Measurements from ENCODE around the gene CATSPER3. TPM values are rescaled to one million over a fixed set of nuclear protein-coding genes. Genes with fewer than 3 reads are reported as not detected.

The CATSPER3 gene
- total RNA-seq, 2 donors from 2014 or later, result 3.2 TPM; not detected in 1

GRCh38 chr5:135048286-135048685 lies 80.6 kb downstream of the CATSPER3 start:
- Histone ChIP-seq H3K4me3 (no peak overlapping the region), H3K9me3 (no peaks in the 10 kb centered on the region), H3K27me3 (replicated peaks; ENCODE audit: insufficient read depth) (peaks cover 16% of the 10 kb centered on the region), H3K36me3 (no peaks in the 10 kb centered on the region), H3K4me1 (replicated peaks) (no peaks in the 10 kb centered on the region), H3K27ac (no peak overlapping the region)
- no peak for DNase-seq (ENCODE audit: low spot score)
- TF ChIP-seq POLR2A (IDR thresholded peaks at IDR 0.05) (no peak), POLR2AphosphoS5 (IDR thresholded peaks at IDR 0.05) (no peak), CTCF (IDR thresholded peaks at IDR 0.05) (no peak)
- intact Hi-C loops (cut with DNase I), result no loop called here
- WGBS, result 100% methylated on average over 2 of the region's 2 CpGs

- no peak overlapping the region for H3K27ac ChIP-seq
- intact Hi-C loops (cut with DNase I), result no loop called here
- H3K4me3 ChIP-seq, result no peak overlapping the region
- H3K9me3 ChIP-seq, result no peaks in the 10 kb centered on the region
- DNase-seq (ENCODE audit: low spot score), result no peak
- 31% methylated on average over 1 of the region's 1 CpG for WGBS
- TF ChIP-seq CTCF (IDR thresholded peaks at IDR 0.05) (no peak), POLR2A (IDR thresholded peaks at IDR 0.05) (no peak), POLR2AphosphoS5 (IDR thresholded peaks at IDR 0.05) (no peak)
- H3K4me1 ChIP-seq (replicated peaks), result no peaks in the 10 kb centered on the region
- H3K27me3 ChIP-seq (replicated peaks; ENCODE audit: insufficient read depth), result peaks cover 18% of the 10 kb centered on the region
- no peaks in the 10 kb centered on the region for H3K36me3 ChIP-seq
These were observed 81.2 kb downstream of the CATSPER3 start for GRCh38 chr5:135048930-135049329.

- DNase-seq (ENCODE audit: low spot score), result no peak
- H3K36me3 ChIP-seq, result no peaks in the 10 kb centered on the region
- TF ChIP-seq POLR2AphosphoS5 (IDR thresholded peaks at IDR 0.05) (no peak), CTCF (IDR thresholded peaks at IDR 0.05) (no peak), POLR2A (IDR thresholded peaks at IDR 0.05) (no peak)
- no peaks in the 10 kb centered on the region for H3K9me3 ChIP-seq
- no peaks in the 10 kb centered on the region for H3K4me1 ChIP-seq (replicated peaks)
- peaks cover 18% of the 10 kb centered on the region for H3K27me3 ChIP-seq (replicated peaks; ENCODE audit: insufficient read depth)
- WGBS, result 54% methylated on average over 45 of the region's 45 CpGs
- H3K4me3 ChIP-seq, result no peak overlapping the region
- H3K27ac ChIP-seq, result no peak overlapping the region
- intact Hi-C loops (cut with DNase I), result no loop called here
These were observed 82.6 kb downstream of the CATSPER3 start for GRCh38 chr5:135050244-135050767.

GRCh38 chr5:135051399-135051798 lies 83.7 kb downstream of the CATSPER3 start:
- 74% methylated on average over 3 of the region's 3 CpGs for WGBS
- DNase-seq (ENCODE audit: low spot score), result no peak
- Histone ChIP-seq H3K4me1 (replicated peaks) (no peaks in the 10 kb centered on the region), H3K36me3 (no peaks in the 10 kb centered on the region), H3K27me3 (replicated peaks; ENCODE audit: insufficient read depth) (peaks cover 13% of the 10 kb centered on the region), H3K9me3 (no peaks in the 10 kb centered on the region), H3K4me3 (no peak overlapping the region), H3K27ac (no peak overlapping the region)
- intact Hi-C loops (cut with DNase I), result no loop called here
- TF ChIP-seq CTCF (IDR thresholded peaks at IDR 0.05) (no peak), POLR2AphosphoS5 (IDR thresholded peaks at IDR 0.05) (no peak), POLR2A (IDR thresholded peaks at IDR 0.05) (no peak)

GRCh38 chr5:135051872-135052271 lies 84.2 kb downstream of the CATSPER3 start:
- TF ChIP-seq POLR2AphosphoS5 (IDR thresholded peaks at IDR 0.05) (no peak), CTCF (IDR thresholded peaks at IDR 0.05) (no peak), POLR2A (IDR thresholded peaks at IDR 0.05) (no peak)
- H3K4me1 ChIP-seq (replicated peaks), result no peaks in the 10 kb centered on the region
- intact Hi-C loops (cut with DNase I), result no loop called here
- DNase-seq (ENCODE audit: low spot score), result no peak
- no peaks in the 10 kb centered on the region for H3K36me3 ChIP-seq
- 63% methylated on average over 11 of the region's 11 CpGs for WGBS
- H3K4me3 ChIP-seq, result no peak overlapping the region
- no peaks in the 10 kb centered on the region for H3K9me3 ChIP-seq
- H3K27ac ChIP-seq, result no peak overlapping the region
- peaks cover 9% of the 10 kb centered on the region for H3K27me3 ChIP-seq (replicated peaks; ENCODE audit: insufficient read depth)
